ENCODE measurements around the gene IFIT3. TPM values are rescaled to one million over a fixed set of nuclear protein-coding genes. Genes with fewer than 3 reads are reported as not detected.

The IFIT3 gene
- total and polyA plus RNA-seq, 10 donors: 7.7 to 44.5 (median 24.6) TPM

DNA sequence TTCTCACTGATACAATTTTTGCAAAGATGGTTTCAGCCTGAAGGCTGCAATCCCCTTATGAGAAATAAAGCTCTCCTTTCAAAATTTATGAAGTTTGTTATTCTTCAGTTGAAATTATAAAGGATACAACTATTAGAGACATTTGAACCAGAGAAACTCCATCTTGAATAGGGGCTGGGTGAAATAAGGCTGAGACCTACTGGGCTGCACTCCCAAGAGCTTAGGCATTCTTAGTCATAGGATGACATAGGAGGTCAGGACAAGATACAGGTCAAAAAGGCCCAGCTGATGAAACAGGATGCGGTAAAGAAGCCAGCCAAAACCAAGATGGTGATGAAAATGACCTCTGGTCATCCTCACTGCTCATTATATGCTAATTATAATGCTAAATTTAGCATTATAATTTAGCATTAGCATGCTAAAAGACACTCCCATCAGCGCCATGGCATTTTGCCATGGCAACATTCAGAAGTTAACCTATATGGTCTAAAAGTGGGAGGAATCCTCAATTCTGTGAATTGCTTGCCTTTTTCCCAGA lies 27.7 kb downstream of the IFIT3 start:
- Histone ChIP-seq H3K36me3 (no peaks in the 10 kb centered on the region), H3K27me3 (replicated peaks in 1 of 7) (no peaks in the 10 kb centered on the region), H3K4me1 (peaks cover 6 to 19% (median 13%) of the 10 kb centered on the region in 6 donors), H3K4me3 (no peak overlapping the region), H3K9me3 (no peaks in the 10 kb centered on the region), H3K27ac (no peak overlapping the region)
- DNase-seq: no peak
- WGBS, 5 donors: 90 to 93% (median 91%) methylated on average over 2 of the region's 2 CpGs
- TF ChIP-seq POLR2A (IDR thresholded peaks at IDR 0.05) (no peak), CTCF (IDR thresholded peaks at IDR 0.05 in 8 of 11, conservative IDR thresholded peaks at IDR 0.05 in 3 of 11) (no peak), POLR2AphosphoS5 (IDR thresholded peaks at IDR 0.05) (no peak)
- intact Hi-C loops (cut with DNase I; ENCODE audit: low total_unique reads): no loop called here

DNA sequence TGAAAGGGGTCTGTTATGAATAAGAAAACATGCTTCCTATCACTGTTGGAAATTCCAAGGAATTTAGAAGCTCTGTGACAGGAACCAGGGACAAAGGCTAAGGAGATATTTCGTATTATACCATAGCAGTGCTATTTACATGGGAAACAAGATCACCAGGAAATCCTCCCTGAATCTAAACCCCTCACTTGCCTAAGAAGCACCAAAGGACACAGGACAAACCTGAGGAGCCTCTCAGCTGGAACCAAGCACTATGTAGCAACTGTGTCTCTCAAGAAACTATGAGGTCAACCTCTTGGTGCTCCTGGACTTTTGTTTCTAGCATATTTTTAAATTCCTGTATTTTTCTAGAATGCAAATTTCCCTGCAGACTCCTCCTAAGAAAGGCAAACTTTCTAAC lies 29.3 kb downstream of the IFIT3 start:
- Histone ChIP-seq H3K36me3 (no peaks in the 10 kb centered on the region), H3K4me3 (no peak overlapping the region), H3K9me3 (no peaks in the 10 kb centered on the region), H3K27ac (no peak overlapping the region), H3K27me3 (replicated peaks in 1 of 7) (no peaks in the 10 kb centered on the region), H3K4me1 (peaks cover 0 to 5% (median under 1%) of the 10 kb centered on the region in 6 donors)
- TF ChIP-seq POLR2A (IDR thresholded peaks at IDR 0.05) (no peak), POLR2AphosphoS5 (IDR thresholded peaks at IDR 0.05) (no peak), CTCF (IDR thresholded peaks at IDR 0.05 in 8 of 11, conservative IDR thresholded peaks at IDR 0.05 in 3 of 11) (no peak)
- WGBS, 5 donors: 62 to 93% (median 65%) methylated on average over 1 of the region's 1 CpG
- DNase-seq: no peak
- intact Hi-C loops (cut with DNase I; ENCODE audit: low total_unique reads): no loop called here

GRCh38 chr10:89357975-89358374 lies 30.2 kb downstream of the IFIT3 start:
- 33 to 80% (median 60%) methylated on average over 2 of the region's 2 CpGs for WGBS, 5 donors
- intact Hi-C loops (cut with DNase I; ENCODE audit: low total_unique reads): no loop called here
- TF ChIP-seq POLR2A (IDR thresholded peaks at IDR 0.05) (no peak), POLR2AphosphoS5 (IDR thresholded peaks at IDR 0.05) (no peak), CTCF (IDR thresholded peaks at IDR 0.05 in 8 of 11, conservative IDR thresholded peaks at IDR 0.05 in 3 of 11) (no peak)
- H3K27me3 ChIP-seq (replicated peaks in 1 of 7): no peaks in the 10 kb centered on the region
- DNase-seq: no peak
- H3K27ac ChIP-seq: no peak overlapping the region
- H3K36me3 ChIP-seq: no peaks in the 10 kb centered on the region
- H3K4me1 ChIP-seq: peaks cover 0 to 11% (median 7%) of the 10 kb centered on the region in 6 donors
- no peak overlapping the region for H3K4me3 ChIP-seq
- no peaks in the 10 kb centered on the region for H3K9me3 ChIP-seq

DNA sequence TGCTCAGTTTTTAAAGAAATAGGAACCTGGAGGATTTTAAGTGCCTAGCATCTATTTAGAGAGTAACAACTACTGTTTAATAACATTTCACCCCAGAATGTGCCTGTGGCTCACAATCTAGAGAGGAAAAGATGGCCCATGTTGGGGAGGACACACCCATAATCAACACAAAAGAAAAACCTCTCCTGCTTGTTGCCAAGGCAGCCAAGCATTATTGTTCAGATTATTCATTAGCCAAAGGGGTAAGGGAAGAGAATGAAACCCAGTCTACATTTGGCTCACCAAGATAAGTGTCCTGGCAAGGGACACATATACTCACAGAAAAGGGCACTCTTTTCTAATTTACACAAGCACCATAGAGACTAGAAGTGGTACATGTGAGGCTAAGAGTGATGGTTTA lies 32.4 kb downstream of the IFIT3 start:
- no peaks in the 10 kb centered on the region for H3K9me3 ChIP-seq
- TF ChIP-seq CTCF (IDR thresholded peaks at IDR 0.05 in 8 of 11, conservative IDR thresholded peaks at IDR 0.05 in 3 of 11) (no peak), POLR2A (IDR thresholded peaks at IDR 0.05) (no peak), POLR2AphosphoS5 (IDR thresholded peaks at IDR 0.05) (no peak)
- intact Hi-C loops (cut with DNase I; ENCODE audit: low total_unique reads): no loop called here
- H3K27me3 ChIP-seq (replicated peaks in 1 of 7): no peaks in the 10 kb centered on the region
- H3K36me3 ChIP-seq: no peaks in the 10 kb centered on the region
- no peak overlapping the region for H3K4me3 ChIP-seq
- no peak for DNase-seq
- no peak overlapping the region for H3K27ac ChIP-seq
- H3K4me1 ChIP-seq: peaks cover 4 to 31% (median 20%) of the 10 kb centered on the region in 6 donors
